ENCODE data around the gene AP3B1. TPM values are rescaled to one million over a fixed set of nuclear protein-coding genes. Genes with fewer than 3 reads are reported as not detected.

AP3B1 gene, protein sequence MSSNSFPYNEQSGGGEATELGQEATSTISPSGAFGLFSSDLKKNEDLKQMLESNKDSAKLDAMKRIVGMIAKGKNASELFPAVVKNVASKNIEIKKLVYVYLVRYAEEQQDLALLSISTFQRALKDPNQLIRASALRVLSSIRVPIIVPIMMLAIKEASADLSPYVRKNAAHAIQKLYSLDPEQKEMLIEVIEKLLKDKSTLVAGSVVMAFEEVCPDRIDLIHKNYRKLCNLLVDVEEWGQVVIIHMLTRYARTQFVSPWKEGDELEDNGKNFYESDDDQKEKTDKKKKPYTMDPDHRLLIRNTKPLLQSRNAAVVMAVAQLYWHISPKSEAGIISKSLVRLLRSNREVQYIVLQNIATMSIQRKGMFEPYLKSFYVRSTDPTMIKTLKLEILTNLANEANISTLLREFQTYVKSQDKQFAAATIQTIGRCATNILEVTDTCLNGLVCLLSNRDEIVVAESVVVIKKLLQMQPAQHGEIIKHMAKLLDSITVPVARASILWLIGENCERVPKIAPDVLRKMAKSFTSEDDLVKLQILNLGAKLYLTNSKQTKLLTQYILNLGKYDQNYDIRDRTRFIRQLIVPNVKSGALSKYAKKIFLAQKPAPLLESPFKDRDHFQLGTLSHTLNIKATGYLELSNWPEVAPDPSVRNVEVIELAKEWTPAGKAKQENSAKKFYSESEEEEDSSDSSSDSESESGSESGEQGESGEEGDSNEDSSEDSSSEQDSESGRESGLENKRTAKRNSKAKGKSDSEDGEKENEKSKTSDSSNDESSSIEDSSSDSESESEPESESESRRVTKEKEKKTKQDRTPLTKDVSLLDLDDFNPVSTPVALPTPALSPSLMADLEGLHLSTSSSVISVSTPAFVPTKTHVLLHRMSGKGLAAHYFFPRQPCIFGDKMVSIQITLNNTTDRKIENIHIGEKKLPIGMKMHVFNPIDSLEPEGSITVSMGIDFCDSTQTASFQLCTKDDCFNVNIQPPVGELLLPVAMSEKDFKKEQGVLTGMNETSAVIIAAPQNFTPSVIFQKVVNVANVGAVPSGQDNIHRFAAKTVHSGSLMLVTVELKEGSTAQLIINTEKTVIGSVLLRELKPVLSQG
- total RNA-seq, result 10 to 100 TPM; 29.2 to 34.7 (median 31.2) TPM

DNA sequence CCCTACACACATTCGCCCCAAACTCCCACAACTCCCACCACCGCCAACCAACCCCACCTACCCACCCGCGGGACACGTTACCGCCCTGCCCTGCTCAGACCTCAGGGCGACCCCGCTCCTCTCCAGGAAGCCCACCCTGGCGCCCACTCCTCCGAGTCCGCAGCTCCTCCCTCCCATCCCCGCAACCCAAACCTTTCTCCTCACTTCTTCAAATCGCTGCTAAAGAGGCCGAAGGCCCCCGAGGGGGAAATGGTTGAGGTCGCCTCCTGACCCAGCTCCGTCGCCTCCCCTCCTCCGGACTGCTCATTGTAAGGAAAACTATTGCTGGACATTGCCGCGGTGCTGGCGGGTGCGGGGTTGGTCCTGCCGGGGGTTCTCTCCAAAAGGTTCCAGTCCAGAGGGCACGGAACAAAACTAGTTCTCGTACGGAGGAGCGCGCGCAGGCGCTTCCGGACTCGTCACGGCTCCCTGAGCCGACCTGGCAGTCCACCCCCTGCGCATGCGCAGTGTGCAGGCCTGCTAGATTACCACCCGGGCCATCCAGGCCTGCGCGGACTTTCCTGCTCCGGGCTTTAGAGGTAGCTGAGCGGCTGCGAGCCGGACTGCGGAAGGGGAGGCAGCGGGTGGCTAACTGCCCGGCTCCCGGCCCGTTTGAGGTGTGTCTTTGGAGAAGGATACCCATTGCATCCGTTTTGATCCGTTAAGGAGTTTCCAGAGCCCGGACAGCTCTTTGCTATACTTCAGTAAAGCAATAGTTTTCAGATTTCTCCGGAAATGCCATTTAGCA, at the start of gene AP3B1:
AP3B1 (minus strand) TSS at position 451 of the 787 bp plus-strand sequence; CDS start at position 332, 119 bp downstream.
- ATAC-seq, result peak; percentile 94 to 95
- Mint-ChIP-seq H3K27me3 (ENCODE audit: low read depth) (no peaks in the 10 kb centered on the region), H3K4me3 (peak within 1 kb of the TSS; percentile 96), H3K36me3 (ENCODE audit: insufficient read depth) (no peaks in the 10 kb centered on the region), H3K4me1 (ENCODE audit: low read depth) (peaks cover 40% of the 10 kb centered on the region), H3K9me3 (no peaks in the 10 kb centered on the region)
- DNase-seq, result peak; percentile 96

DNA sequence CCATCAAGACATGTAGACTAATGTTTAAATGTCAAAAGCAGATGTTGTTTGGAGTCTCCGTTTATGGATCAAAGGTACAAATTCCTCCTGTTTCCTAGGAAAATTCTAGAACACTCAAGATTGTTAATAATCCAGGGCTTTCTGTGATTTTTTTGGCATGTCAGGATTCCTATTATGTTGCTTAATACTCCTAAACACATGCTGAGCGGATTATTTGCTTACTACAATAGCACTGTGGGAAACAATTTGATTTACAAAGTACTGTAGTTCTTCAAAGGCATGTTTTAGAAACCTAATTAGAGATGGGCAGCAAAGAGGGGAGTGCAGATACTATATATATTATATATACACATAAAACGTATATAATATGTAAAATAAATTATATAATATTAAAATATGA, 46.9 kb upstream of the AP3B1 start:
- H3K4me3 Mint-ChIP-seq, result no peak overlapping the region
- H3K4me1 Mint-ChIP-seq (ENCODE audit: low read depth), result no peaks in the 10 kb centered on the region
- DNase-seq, result no peak
- H3K27me3 Mint-ChIP-seq (ENCODE audit: low read depth), result peaks cover 13% of the 10 kb centered on the region
- H3K36me3 Mint-ChIP-seq (ENCODE audit: insufficient read depth), result no peaks in the 10 kb centered on the region
- H3K9me3 Mint-ChIP-seq, result peaks cover 14% of the 10 kb centered on the region
- no peak for ATAC-seq

DNA sequence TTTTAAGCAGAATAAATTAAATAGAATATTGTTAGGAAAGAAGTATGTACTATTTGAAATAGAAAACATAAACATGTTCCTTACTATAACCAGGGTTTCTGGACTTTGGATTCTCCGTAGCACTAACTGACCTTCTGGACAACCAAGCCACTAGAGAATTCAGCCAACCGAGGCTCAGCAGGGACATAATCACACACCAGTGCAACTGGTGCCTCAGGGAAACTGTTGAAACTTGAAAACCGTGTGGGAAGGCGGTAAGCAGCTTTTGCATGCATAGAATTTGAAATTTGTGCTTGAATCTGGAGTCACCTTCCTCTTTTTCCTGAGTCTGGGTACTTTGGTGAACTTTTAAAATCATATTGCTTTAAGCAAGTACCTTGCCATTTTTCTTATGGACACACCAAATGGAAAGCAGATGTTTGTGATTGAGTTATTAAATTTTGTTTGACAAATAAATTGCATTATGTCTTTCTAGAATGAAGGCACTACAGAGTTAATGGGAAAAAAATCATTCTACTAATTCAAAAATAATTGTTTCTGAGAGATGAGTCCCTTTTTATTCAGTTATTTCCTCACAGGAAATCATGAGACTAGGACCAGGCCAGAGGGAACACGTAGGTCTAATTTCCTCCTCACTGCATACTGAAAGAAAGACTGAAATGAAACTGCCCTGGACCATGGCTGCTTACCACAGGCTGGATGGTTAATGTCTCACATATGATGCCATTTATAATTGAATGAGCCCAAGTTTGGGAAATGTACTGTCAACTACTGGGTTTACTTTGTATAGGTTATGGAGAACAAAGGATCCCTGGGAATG, 45.3 kb upstream of the AP3B1 start:
- no peaks in the 10 kb centered on the region for H3K36me3 Mint-ChIP-seq (ENCODE audit: insufficient read depth)
- H3K4me1 Mint-ChIP-seq (ENCODE audit: low read depth), result no peaks in the 10 kb centered on the region
- peaks cover 12% of the 10 kb centered on the region for H3K27me3 Mint-ChIP-seq (ENCODE audit: low read depth)
- DNase-seq (no peak), ATAC-seq (no peak)
- peaks cover 14% of the 10 kb centered on the region for H3K9me3 Mint-ChIP-seq
- no peak overlapping the region for H3K4me3 Mint-ChIP-seq

DNA sequence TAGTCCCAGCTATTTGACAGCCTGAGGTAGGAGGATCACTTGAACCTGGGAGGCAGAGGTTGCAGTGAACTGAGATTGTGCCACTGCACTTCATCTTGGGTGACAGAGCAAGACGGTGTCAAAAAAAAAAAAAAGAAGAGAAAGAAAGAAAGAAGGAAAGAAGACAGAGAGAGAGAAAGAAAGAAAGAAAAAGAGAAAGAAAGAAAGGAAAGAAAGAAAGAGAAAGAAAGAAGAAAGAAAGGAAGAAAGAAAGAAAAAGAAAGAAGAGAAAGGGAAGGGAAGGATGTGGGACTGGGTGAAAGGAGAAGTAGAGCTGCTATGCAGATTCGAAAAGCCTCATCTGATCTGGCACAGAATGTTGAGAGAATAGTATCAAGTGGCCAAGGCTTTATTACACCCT, 42.2 kb upstream of the AP3B1 start:
- no peaks in the 10 kb centered on the region for H3K4me1 Mint-ChIP-seq (ENCODE audit: low read depth)
- no peak for ATAC-seq
- DNase-seq, result no peak

DNA sequence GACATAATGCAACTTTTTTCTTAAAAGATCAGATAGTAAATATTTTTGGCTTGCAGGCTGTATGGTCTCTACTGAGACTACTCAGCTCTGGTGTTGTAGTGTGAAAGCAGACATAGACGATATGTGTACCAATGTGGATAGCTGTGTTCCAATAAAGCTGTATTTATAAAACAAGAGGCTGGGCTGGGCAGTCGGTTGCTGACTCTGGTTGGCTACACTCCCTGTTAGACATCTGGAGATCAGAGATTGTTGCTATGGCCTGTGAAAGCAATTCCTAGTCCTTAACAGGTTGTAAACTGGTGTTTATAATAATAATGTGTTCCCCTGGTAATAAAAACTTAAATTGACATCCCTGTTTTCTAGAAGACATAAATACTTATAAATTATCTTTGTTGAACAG, 41.5 kb upstream of the AP3B1 start:
- Mint-ChIP-seq H3K9me3 (peaks cover 14% of the 10 kb centered on the region), H3K4me1 (ENCODE audit: low read depth) (no peaks in the 10 kb centered on the region), H3K4me3 (no peak overlapping the region), H3K27me3 (ENCODE audit: low read depth) (peaks cover 15% of the 10 kb centered on the region), H3K36me3 (ENCODE audit: insufficient read depth) (no peaks in the 10 kb centered on the region)
- ATAC-seq, result no peak
- DNase-seq, result no peak

More for the DNA sequence above, 42.2 kb upstream of the AP3B1 start:
- peaks cover 10% of the 10 kb centered on the region for H3K27me3 Mint-ChIP-seq (ENCODE audit: low read depth)
- peaks cover 14% of the 10 kb centered on the region for H3K9me3 Mint-ChIP-seq
- H3K36me3 Mint-ChIP-seq (ENCODE audit: insufficient read depth), result no peaks in the 10 kb centered on the region
- H3K4me3 Mint-ChIP-seq, result no peak overlapping the region

DNA sequence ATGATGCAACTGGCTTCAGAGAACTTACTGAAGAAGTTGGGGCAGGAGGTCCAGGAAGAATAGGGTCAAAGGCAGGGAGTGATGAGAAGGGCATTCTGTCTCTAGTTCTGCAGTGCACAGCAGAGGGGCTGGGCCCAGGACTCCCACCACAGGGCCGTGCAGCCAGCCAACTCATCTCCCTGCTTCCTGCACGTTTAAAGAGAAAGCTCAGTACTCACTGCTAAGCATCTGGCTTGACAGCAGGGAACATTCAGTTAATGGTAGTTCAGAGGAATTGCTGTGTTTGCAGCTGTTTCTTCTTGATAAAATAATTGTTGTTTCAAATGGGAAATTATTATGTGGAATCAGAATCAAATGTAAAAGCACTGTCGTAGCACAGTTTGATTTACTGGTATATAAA, 40.3 kb upstream of the AP3B1 start:
- Mint-ChIP-seq H3K36me3 (ENCODE audit: insufficient read depth) (no peaks in the 10 kb centered on the region), H3K4me3 (no peak overlapping the region), H3K9me3 (peaks cover 14% of the 10 kb centered on the region), H3K4me1 (ENCODE audit: low read depth) (no peaks in the 10 kb centered on the region), H3K27me3 (ENCODE audit: low read depth) (peaks cover 15% of the 10 kb centered on the region)
- ATAC-seq (no peak), DNase-seq (no peak)

DNA sequence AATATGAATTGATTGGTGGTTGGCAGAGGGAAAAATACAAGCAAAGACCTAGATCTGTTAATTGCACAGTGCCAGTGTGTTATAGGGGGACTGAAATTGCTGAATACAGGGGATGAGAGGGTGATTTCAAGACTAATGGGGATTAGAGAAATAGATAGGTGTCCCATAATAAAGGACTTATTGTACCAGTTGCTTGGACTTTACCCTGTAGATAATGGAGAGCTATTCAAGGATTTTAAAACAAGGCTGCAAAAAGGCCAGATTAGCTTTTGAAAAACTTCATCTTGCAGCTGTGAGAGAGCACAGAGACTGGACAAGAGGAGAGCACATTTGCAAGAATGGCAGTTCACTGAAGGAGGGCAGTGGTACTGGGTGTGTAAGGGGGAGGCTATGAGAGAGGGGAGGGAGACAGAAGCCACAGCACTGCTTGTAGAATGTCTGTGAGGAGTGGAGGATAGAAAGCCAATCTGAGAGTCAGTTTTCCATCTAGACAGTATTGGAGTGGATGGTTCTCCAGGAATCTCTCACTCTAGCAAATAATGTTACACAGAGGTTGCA, 37.1 kb upstream of the AP3B1 start:
- ATAC-seq (no peak), DNase-seq (no peak)
- H3K27me3 Mint-ChIP-seq (ENCODE audit: low read depth), result peaks cover 10% of the 10 kb centered on the region
- no peaks in the 10 kb centered on the region for H3K36me3 Mint-ChIP-seq (ENCODE audit: insufficient read depth)
- no peaks in the 10 kb centered on the region for H3K4me1 Mint-ChIP-seq (ENCODE audit: low read depth)
- H3K4me3 Mint-ChIP-seq, result no peak overlapping the region
- peaks cover under 1% of the 10 kb centered on the region for H3K9me3 Mint-ChIP-seq

DNA sequence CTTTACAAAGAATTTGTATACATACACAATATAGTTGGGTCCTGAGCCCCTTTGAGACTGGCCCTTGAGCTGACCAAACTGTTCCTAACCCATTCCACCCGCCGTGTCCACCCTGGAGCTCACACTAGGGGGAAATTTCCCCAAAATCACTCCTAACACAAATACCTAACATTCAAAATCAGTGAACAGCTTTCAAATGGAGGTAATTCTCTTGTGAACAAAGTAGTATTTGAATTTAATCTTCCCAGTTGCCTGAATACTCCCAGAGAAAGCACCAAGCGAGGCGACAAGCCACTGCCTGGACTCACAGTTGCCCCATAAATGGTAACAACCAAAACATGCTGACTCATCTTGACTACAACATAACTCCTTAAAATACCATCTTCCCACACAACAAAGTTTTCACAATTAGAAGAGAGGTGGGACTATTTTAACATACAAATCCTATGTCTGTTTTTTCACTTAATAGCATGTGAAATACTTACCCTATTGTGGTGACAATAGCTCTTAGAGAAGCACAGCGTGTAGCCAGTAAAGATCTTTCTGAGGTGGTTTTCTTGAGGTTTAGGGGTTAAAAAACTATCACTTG, 34.2 kb upstream of the AP3B1 start:
- peaks cover 11% of the 10 kb centered on the region for H3K27me3 Mint-ChIP-seq (ENCODE audit: low read depth)
- H3K4me3 Mint-ChIP-seq, result no peak overlapping the region
- H3K4me1 Mint-ChIP-seq (ENCODE audit: low read depth), result no peaks in the 10 kb centered on the region
- no peaks in the 10 kb centered on the region for H3K36me3 Mint-ChIP-seq (ENCODE audit: insufficient read depth)
- DNase-seq, result no peak
- no peak for ATAC-seq
- H3K9me3 Mint-ChIP-seq, result no peaks in the 10 kb centered on the region

DNA sequence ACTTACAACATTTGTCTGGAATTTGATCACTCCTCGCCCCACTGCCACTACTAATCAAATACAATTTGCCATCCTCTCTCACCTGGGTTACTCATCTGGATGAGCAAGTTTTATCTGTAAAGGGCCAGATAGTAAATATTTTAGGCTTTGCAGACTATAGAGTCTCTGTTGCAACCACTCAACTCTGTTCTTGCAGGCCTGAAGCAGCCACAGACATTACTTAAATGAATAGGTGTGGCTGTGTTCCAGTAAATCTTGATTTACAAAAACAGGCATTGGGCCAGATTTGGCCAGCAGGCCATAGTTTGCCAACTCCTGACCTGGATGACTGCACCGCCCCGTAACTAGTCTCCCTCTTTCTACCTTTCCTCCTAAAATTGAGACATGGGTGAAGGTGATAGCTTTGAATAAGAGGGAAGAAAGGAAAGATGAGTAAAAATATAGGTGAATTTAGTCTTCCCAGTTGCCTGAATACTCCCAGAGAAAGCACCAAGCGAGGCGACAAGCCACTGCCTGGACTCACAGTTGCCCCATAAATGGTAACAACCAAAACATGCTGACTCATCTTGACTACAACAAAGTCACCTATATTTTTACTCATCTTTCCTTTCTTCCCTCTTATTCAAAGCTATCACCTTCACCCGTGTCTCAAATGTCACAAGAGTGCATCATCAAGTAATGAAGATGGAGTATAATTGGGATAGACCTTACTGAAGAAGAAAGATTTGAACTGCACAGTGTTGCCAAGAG, 33.4 kb upstream of the AP3B1 start:
- DNase-seq, result no peak
- Mint-ChIP-seq H3K27me3 (ENCODE audit: low read depth) (peaks cover 11% of the 10 kb centered on the region), H3K36me3 (ENCODE audit: insufficient read depth) (no peaks in the 10 kb centered on the region), H3K4me1 (ENCODE audit: low read depth) (no peaks in the 10 kb centered on the region), H3K4me3 (no peak overlapping the region), H3K9me3 (no peaks in the 10 kb centered on the region)
- ATAC-seq, result no peak

DNA sequence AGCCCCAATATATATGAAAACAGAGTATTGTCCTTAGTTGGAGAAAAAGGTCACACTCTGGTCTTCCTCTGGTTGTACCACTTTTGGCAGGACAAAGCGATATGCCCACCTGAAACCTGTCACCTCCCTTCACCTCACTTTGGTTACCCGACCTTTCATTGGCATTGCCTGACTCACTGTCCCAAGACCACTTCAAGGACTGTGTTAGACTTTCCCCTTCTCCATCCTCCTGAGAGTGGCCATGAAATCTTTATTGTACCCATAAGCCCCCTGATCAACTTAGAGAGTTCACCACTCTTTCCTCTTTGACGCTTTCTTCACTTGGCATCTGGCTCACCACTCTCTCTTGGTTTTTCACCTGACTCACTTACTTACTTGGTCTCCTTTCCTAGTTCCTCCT, 32.4 kb upstream of the AP3B1 start:
- Mint-ChIP-seq H3K4me1 (ENCODE audit: low read depth) (no peaks in the 10 kb centered on the region), H3K9me3 (no peaks in the 10 kb centered on the region), H3K4me3 (no peak overlapping the region), H3K36me3 (ENCODE audit: insufficient read depth) (no peaks in the 10 kb centered on the region), H3K27me3 (ENCODE audit: low read depth) (peaks cover 11% of the 10 kb centered on the region)
- no peak for ATAC-seq
- no peak for DNase-seq

DNA sequence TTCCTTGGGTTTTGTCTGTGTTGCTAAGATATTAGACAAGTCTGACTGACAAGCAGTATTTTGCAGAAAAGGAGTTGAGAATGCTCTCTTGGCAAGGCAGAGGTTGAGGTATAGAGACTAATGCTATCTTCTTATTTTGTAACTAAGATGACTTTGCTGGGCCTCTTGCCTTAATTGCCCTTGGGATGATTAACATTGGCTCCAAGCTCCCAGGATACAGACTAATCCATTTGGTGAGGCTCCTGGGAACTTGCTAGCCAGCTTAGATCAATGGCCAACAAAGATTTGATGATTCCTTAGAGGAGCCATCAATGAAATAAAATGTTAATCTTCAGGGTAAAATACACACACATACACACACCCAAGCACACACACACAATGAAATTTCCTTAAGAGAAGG, 28.7 kb upstream of the AP3B1 start:
- no peak for DNase-seq
- H3K4me3 Mint-ChIP-seq, result no peak overlapping the region
- no peak for ATAC-seq
- H3K36me3 Mint-ChIP-seq (ENCODE audit: insufficient read depth), result no peaks in the 10 kb centered on the region
- no peaks in the 10 kb centered on the region for H3K4me1 Mint-ChIP-seq (ENCODE audit: low read depth)
- H3K9me3 Mint-ChIP-seq, result no peaks in the 10 kb centered on the region
- H3K27me3 Mint-ChIP-seq (ENCODE audit: low read depth), result peaks cover 6% of the 10 kb centered on the region

DNA sequence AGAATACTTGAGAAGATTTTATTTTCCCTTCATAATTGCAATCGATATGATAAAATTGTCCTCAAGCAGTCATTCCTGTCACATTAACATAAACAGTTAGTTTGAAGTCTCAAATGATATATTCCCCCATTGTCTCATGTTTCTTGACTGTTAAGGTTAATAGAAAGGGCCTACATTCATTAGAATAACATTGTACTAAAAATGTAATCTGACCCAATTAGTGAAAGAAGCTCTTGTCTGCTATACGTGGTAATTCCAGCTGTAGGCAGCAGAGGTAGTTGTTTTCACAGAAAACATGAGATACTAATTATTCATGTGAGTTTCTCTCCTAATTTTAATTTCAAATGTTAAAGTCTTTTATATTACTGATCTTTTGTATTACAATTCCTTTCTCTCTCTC, 25.9 kb upstream of the AP3B1 start:
- no peak overlapping the region for H3K4me3 Mint-ChIP-seq
- H3K4me1 Mint-ChIP-seq (ENCODE audit: low read depth), result no peaks in the 10 kb centered on the region
- H3K27me3 Mint-ChIP-seq (ENCODE audit: low read depth), result peaks cover 6% of the 10 kb centered on the region

More for the DNA sequence above, 25.9 kb upstream of the AP3B1 start:
- Mint-ChIP-seq H3K9me3 (no peaks in the 10 kb centered on the region), H3K36me3 (ENCODE audit: insufficient read depth) (no peaks in the 10 kb centered on the region)
- DNase-seq (no peak), ATAC-seq (no peak)

Measured in activated T-cell treated with anti-CD3 and anti-CD28 coated beads, Interleukin-2, amount 50 U/mL, for 4 hours (primary cell).